ENCODE data around the gene TTC38. TPM values are rescaled to one million over a fixed set of nuclear protein-coding genes. Genes with fewer than 3 reads are reported as not detected.

The TTC38 gene
- total RNA-seq, 1 experiment from 2014 or later, result 31.5 TPM

GRCh38 chr22:46242076-46242475, 25.7 kb upstream of the TTC38 start:
- TF ChIP-seq CTCF (conservative IDR thresholded peaks at IDR 0.05), result no peak
- H3K27ac Mint-ChIP-seq, result no peak overlapping the region
- Histone ChIP-seq H2BK20ac (ENCODE audit: low read depth, low read length, poor library complexity, severe bottlenecking) (no peak overlapping the region), H3K23me2 (ENCODE audit: insufficient read length, low read depth, low read length, poor library complexity, severe bottlenecking) (no peaks in the 10 kb centered on the region), H2BK15ac (ENCODE audit: low read depth, low read length) (no peak overlapping the region), H4K5ac (ENCODE audit: insufficient read length, low read depth, low read length) (no peak overlapping the region), H3K23ac (ENCODE audit: insufficient read length, low read depth, low read length) (no peak overlapping the region), H2BK5ac (ENCODE audit: insufficient read length, low read length) (no peak overlapping the region), H2AFZ (ENCODE audit: low read length) (no peak overlapping the region), H2AK5ac (ENCODE audit: insufficient read length, low read length) (no peak overlapping the region), H2BK12ac (ENCODE audit: insufficient read length, low read depth, low read length) (no peak overlapping the region), H3K79me2 (ENCODE audit: insufficient read depth, low read length) (no peaks in the 10 kb centered on the region), H4K91ac (ENCODE audit: insufficient read length, low read depth, low read length) (no peak overlapping the region), H3K79me1 (ENCODE audit: insufficient read depth, low read depth, low read length, poor library complexity, severe bottlenecking) (no peaks in the 10 kb centered on the region), H4K8ac (replicated peaks; ENCODE audit: insufficient read length, low read depth, low read length) (no peak overlapping the region), H4K20me1 (ENCODE audit: control insufficient read depth, insufficient read depth, insufficient read length) (no peaks in the 10 kb centered on the region), H3K27ac (ENCODE audit: insufficient read length, low read depth, low read length) (no peak overlapping the region), H3K14ac (ENCODE audit: insufficient read depth, low read length) (no peak overlapping the region), H3K4me1 (ENCODE audit: insufficient read depth, low read length) (no peaks in the 10 kb centered on the region), H3K4ac (ENCODE audit: low read depth, low read length) (no peak overlapping the region), H3K27me3 (ENCODE audit: insufficient read depth, low read length) (no peaks in the 10 kb centered on the region), H3K18ac (ENCODE audit: insufficient read length, low read depth, low read length) (no peak overlapping the region), H3K9ac (ENCODE audit: extremely low read depth, insufficient read length, low read length) (no peak overlapping the region), H3K9me3 (ENCODE audit: control insufficient read depth, low read depth, low read length) (no peaks in the 10 kb centered on the region), H3K4me2 (ENCODE audit: insufficient read depth, insufficient read length, low read length) (no peak overlapping the region), H2BK120ac (ENCODE audit: low read depth, low read length, poor library complexity, severe bottlenecking) (no peak overlapping the region), H3T11ph (ENCODE audit: low read length) (no peak overlapping the region), H3K56ac (ENCODE audit: insufficient read length, low read depth, low read length) (no peak overlapping the region)
- WGBS (ENCODE audit: extremely low coverage, insufficient read length, low lambda C conversion rate), result no CpG with 5 or more reads among the region's 10 CpGs
- H3K27me3 Mint-ChIP-seq (ENCODE audit: low read depth), result peaks cover 4% of the 10 kb centered on the region
- H3K9me3 Mint-ChIP-seq, result peaks cover 0 to 2% of the 10 kb centered on the region in 2 experiments; a peak in 2 of 5 replicates
- no peak for DNase-seq
- H3K4me3 Mint-ChIP-seq, result no peak overlapping the region
- H3K36me3 Mint-ChIP-seq (ENCODE audit: insufficient read depth in 1 of 3, low read depth in 3 of 3), result peaks cover 5 to 16% (median 9%) of the 10 kb centered on the region in 3 experiments; a peak in 5 of 7 replicates
- H3K4me1 Mint-ChIP-seq, result no peaks in the 10 kb centered on the region

Data from H9 (cell line).